SK-N-SH treated with all-trans-retinoic acid at 6 μM for 48 hours (cell line): Measurements from ENCODE around the gene DTNBP1.

ENCODE experiments used
- ARNTL ChIP-seq: fragments of 450-650 bp; formaldehyde crosslinking; IDR thresholded peaks from 2 replicates; pipeline ENCODE4 v1.5.0; 2020; ENCODE audit warnings: low read depth, mild to moderate bottlenecking, moderate library complexity, borderline replicate concordance
- ESRRG ChIP-seq: fragments of 250-450 bp; sonication (Bioruptor Pico); IDR thresholded peaks from 2 replicates; pipeline ENCODE4 v1.6.1; 2021; ENCODE audit warnings: mild to moderate bottlenecking
- PPARA ChIP-seq: fragments of 250-450 bp; sonication (Bioruptor Pico); IDR thresholded peaks from 2 replicates; pipeline ENCODE4 v1.5.0; 2020; ENCODE audit warnings: mild to moderate bottlenecking, borderline replicate concordance
- RARB ChIP-seq: fragments of 250-450 bp; sonication (Bioruptor Pico); IDR thresholded peaks from 2 replicates; pipeline ENCODE4 v1.8.0; 2021; ENCODE audit warnings: mild to moderate bottlenecking, moderate library complexity
- ZFP3 ChIP-seq: fragments of 250-450 bp; sonication (Bioruptor Pico); IDR thresholded peaks from 2 replicates; pipeline ENCODE4 v1.5.0; 2020; ENCODE audit warnings: mild to moderate bottlenecking, moderate library complexity
- ZNF70 ChIP-seq: fragments of 450-650 bp; formaldehyde crosslinking; IDR thresholded peaks from 2 replicates; pipeline ENCODE4 v1.5.0; 2020; ENCODE audit warnings: mild to moderate bottlenecking, moderate library complexity
- TF ChIP-seq, protein P1 (sequence below): fragments of 250-450 bp; sonication (Bioruptor Pico); IDR thresholded peaks from 2 replicates; pipeline ENCODE4 v1.8.0; 2020; ENCODE audit warnings: mild to moderate bottlenecking, moderate library complexity, borderline replicate concordance
- TF ChIP-seq, protein P2 (sequence below): fragments of 250-450 bp; sonication (Bioruptor Pico); IDR thresholded peaks from 2 replicates; pipeline ENCODE4 v1.8.0; 2021; ENCODE audit warnings: low read depth, mild to moderate bottlenecking, moderate library complexity, borderline replicate concordance
- TF ChIP-seq, protein P3 (sequence below): fragments of 250-450 bp; sonication (Bioruptor Pico); IDR thresholded peaks from 2 replicates; pipeline ENCODE4 v1.5.1; 2021; ENCODE audit warnings: mild to moderate bottlenecking, moderate library complexity

DNA sequence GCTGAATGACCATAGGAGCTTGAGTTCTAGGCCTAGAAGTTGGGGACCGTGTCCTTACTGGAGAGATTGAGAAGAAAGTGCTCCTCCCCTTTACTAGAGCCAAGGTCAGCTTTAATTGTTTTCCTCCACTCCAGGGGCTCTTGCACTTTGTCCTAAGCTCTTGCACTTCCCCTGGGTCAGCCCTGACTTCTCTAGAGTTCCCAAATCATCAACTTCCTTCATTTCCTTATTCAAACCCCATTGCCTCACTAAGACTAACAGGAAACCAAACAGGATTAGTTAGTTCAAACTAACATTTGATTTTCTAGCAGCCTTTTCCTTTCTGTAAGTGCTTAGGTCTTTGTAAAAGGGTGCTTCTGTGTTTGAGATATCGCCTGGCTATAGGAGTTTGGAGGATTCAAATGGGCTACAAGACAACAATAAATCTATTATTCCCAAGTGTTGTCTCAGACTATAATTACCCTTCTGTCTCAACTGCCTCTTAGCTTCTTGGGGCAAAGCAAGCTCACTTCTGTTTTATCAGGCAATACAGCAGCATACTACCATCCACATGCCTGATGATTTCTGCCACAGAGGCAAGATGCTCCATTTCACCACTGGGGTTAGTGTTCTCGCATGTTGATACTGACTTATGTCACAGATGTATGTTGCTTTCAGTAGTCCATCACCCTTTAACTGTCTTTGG lies 12.8 kb upstream of the DTNBP1 start:
- TF ChIP-seq RARB (CRISPR knock-in tag) (no peak), ESRRG (CRISPR knock-in tag) (no peak), ARNTL (CRISPR knock-in tag) (no peak), ZNF70 (no peak), ZFP3 (CRISPR knock-in tag) (no peak), PPARA (CRISPR knock-in tag) (no peak)
- TF ChIP-seq, protein P1, sequence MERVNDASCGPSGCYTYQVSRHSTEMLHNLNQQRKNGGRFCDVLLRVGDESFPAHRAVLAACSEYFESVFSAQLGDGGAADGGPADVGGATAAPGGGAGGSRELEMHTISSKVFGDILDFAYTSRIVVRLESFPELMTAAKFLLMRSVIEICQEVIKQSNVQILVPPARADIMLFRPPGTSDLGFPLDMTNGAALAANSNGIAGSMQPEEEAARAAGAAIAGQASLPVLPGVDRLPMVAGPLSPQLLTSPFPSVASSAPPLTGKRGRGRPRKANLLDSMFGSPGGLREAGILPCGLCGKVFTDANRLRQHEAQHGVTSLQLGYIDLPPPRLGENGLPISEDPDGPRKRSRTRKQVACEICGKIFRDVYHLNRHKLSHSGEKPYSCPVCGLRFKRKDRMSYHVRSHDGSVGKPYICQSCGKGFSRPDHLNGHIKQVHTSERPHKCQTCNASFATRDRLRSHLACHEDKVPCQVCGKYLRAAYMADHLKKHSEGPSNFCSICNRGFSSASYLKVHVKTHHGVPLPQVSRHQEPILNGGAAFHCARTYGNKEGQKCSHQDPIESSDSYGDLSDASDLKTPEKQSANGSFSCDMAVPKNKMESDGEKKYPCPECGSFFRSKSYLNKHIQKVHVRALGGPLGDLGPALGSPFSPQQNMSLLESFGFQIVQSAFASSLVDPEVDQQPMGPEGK, result no peak
- TF ChIP-seq, protein P2, sequence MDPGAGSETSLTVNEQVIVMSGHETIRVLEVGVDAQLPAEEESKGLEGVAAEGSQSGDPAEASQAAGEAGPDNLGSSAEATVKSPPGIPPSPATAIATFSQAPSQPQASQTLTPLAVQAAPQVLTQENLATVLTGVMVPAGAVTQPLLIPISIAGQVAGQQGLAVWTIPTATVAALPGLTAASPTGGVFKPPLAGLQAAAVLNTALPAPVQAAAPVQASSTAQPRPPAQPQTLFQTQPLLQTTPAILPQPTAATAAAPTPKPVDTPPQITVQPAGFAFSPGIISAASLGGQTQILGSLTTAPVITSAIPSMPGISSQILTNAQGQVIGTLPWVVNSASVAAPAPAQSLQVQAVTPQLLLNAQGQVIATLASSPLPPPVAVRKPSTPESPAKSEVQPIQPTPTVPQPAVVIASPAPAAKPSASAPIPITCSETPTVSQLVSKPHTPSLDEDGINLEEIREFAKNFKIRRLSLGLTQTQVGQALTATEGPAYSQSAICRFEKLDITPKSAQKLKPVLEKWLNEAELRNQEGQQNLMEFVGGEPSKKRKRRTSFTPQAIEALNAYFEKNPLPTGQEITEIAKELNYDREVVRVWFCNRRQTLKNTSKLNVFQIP (CRISPR knock-in tag), result no peak
- TF ChIP-seq, protein P3, sequence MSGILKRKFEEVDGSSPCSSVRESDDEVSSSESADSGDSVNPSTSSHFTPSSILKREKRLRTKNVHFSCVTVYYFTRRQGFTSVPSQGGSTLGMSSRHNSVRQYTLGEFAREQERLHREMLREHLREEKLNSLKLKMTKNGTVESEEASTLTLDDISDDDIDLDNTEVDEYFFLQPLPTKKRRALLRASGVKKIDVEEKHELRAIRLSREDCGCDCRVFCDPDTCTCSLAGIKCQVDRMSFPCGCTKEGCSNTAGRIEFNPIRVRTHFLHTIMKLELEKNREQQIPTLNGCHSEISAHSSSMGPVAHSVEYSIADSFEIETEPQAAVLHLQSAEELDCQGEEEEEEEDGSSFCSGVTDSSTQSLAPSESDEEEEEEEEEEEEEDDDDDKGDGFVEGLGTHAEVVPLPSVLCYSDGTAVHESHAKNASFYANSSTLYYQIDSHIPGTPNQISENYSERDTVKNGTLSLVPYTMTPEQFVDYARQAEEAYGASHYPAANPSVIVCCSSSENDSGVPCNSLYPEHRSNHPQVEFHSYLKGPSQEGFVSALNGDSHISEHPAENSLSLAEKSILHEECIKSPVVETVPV (CRISPR knock-in tag), result no peak
